Measurements from ENCODE around the gene POU6F2.

GRCh38 chr7:39317107-39317506 lies 339.4 kb downstream of the POU6F2 start:
- TF ChIP-seq, protein P1, sequence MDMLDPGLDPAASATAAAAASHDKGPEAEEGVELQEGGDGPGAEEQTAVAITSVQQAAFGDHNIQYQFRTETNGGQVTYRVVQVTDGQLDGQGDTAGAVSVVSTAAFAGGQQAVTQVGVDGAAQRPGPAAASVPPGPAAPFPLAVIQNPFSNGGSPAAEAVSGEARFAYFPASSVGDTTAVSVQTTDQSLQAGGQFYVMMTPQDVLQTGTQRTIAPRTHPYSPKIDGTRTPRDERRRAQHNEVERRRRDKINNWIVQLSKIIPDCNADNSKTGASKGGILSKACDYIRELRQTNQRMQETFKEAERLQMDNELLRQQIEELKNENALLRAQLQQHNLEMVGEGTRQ (IDR thresholded peaks at IDR 0.05), result no peak
- TF ChIP-seq MAFK (IDR thresholded peaks at IDR 0.05; ENCODE audit: partially characterized antibody), result no peak
- TF ChIP-seq CTCF (IDR thresholded peaks at IDR 0.05), result no peak
- no peak for TF ChIP-seq MYC (IDR thresholded peaks at IDR 0.05; ENCODE audit: borderline replicate concordance, low read length)
- TF ChIP-seq TP53 (CRISPR knock-in tag; IDR thresholded peaks at IDR 0.05), result no peak
- TF ChIP-seq SMC3 (IDR thresholded peaks at IDR 0.05), result no peak
- TF ChIP-seq POLR2A (IDR thresholded peaks at IDR 0.05; ENCODE audit: low read length), result no peak
- TF ChIP-seq, protein P2, sequence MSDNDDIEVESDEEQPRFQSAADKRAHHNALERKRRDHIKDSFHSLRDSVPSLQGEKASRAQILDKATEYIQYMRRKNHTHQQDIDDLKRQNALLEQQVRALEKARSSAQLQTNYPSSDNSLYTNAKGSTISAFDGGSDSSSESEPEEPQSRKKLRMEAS (IDR thresholded peaks at IDR 0.05), result no peak
